Stomach (tissue), 9 donors: ENCODE measurements around the gene DCST2. TPM values are rescaled to one million over a fixed set of nuclear protein-coding genes. Genes with fewer than 3 reads are reported as not detected.

Experiments used
- DNase-seq, 2 donors: peaks; one replicate each; pipeline versions ENCODE4 v3.0.0 to v3.0.0-alpha.2; 2013 to 2019
- H3K27ac ChIP-seq, 5 donors: fragments of 200-600 bp in 4 of 5; sonication (generic) in 4 of 5; one replicate each; pipeline ENCODE4 v1.5.1; 2013 to 2019; ENCODE audit warnings: mild to moderate bottlenecking in 1 of 5, moderate library complexity in 1 of 5
- H3K27me3 ChIP-seq, 3 donors: fragments of 200-600 bp; sonication (generic); one replicate each; pipeline ENCODE4 v1.5.1; 2017 to 2019; ENCODE audit warnings: mixed run types in 1 of 3
- H3K36me3 ChIP-seq, 4 donors: fragments of 200-600 bp; sonication (generic); 1 replicate in 3 of 4; 2 replicates in 1 of 4; pipeline ENCODE4 v1.5.1; 2016 to 2019
- H3K4me1 ChIP-seq, 4 donors: fragments of 200-600 bp; sonication (generic); one replicate each; pipeline ENCODE4 v1.5.1; 2016 to 2019
- H3K4me3 ChIP-seq, 4 donors: fragments of 200-600 bp; sonication (generic) in 3 of 4; one replicate each; pipeline ENCODE4 v1.5.1; 2016 to 2019; ENCODE audit warnings: mild to moderate bottlenecking in 1 of 4
- H3K9me3 ChIP-seq, 4 donors: fragments of 200-600 bp; sonication (generic); one replicate each; pipeline ENCODE4 v1.5.1; 2016 to 2019
- EP300 ChIP-seq: sonication (generic); formaldehyde crosslinking; IDR thresholded peaks from one replicate; pipeline ENCODE4 v1.6.1; 2017; ENCODE audit warnings: antibody characterized with exemption
- POLR2A ChIP-seq, 4 donors: fragments of 450-650 bp; IDR thresholded peaks; one replicate each; pipeline ENCODE4 v1.6.1; 2016; ENCODE audit warnings: antibody characterized with exemption in 4 of 4, control low read depth in 2 of 4, mild to moderate bottlenecking in 1 of 4, moderate library complexity in 1 of 4
- POLR2AphosphoS5 ChIP-seq, 3 donors: sonication (generic); formaldehyde crosslinking; IDR thresholded peaks; one replicate each; pipeline ENCODE4 v1.6.1; 2016; ENCODE audit warnings: antibody characterized with exemption in 3 of 3
- WGBS, 5 donors: extraction: QIAGEN DNeasy Blood & Tissue Kit in 3 of 5; methylation state at CpG; one replicate each; pipeline versions ENCODE4 v1.1.5 to v1.1.7; 2013 to 2018; 5-methylcytosine and 5-hydroxymethylcytosine counted together
- intact Hi-C: fragments of 100-400 bp; cut with DNase I; formaldehyde crosslinking; loops from one replicate; pipeline ENCODE4 v1.15.1; 2023; ENCODE audit warnings: low total_unique reads
- polyA plus RNA-seq, 3 donors: library from polyadenylated mRNA; stranded (reverse); fragments of 200-250 nt; gene quantifications; one replicate each; pipeline ENCODE4 v1.2.3, GENCODE V29; 2013
- total RNA-seq, 5 donors: library from RNA; depleted of rRNA; stranded (reverse); fragments of >200 nt; gene quantifications; one replicate each; pipeline versions ENCODE4 v1.1.0 to v1.2.3, GENCODE V29; 2014 to 2016
- TF ChIP-seq, protein P1 (sequence below), 7 experiments: fragments of 450-650 bp in 4 of 7; fragments of 200-600 bp in 3 of 7; sonication (generic) in 3 of 7; IDR thresholded peaks; one replicate each; pipeline ENCODE4 v1.5.1; 2016 to 2019; ENCODE audit warnings: antibody characterized with exemption in 7 of 7, control low read depth in 2 of 7, mild to moderate bottlenecking in 1 of 7
- donor health status: healthy with polysubstance abuse.
- donor health status: Bipolar disorder and iron deficiency.
- donor health status: healthy.

Gene DCST2
- total and polyA plus RNA-seq, 8 donors, result 1.6 to 158 (median 6.4) TPM; not detected in 4

- DNase-seq, result no peak
- 26 to 44% (median 34%) methylated on average over 9 to 16 of the region's 16 CpGs for WGBS, 5 donors
- Histone ChIP-seq H3K4me1 (peaks cover 93 to 98% (median 95%) of the 10 kb centered on the region in 4 donors), H3K27ac (peak overlapping the region; percentile 96 to 100 (median 99)), H3K27me3 (no peaks in the 10 kb centered on the region), H3K4me3 (peak overlapping the region; percentile 19 to 47 (median 34)), H3K36me3 (peaks cover 0 to 20% (median 12%) of the 10 kb centered on the region in 4 donors), H3K9me3 (no peaks in the 10 kb centered on the region)
- intact Hi-C loops, result no loop called here
- TF ChIP-seq POLR2A (IDR thresholded peaks at IDR 0.05), result no peak
- TF ChIP-seq POLR2AphosphoS5 (IDR thresholded peaks at IDR 0.05), result no peak
- no peak for TF ChIP-seq EP300
- TF ChIP-seq, protein P1, sequence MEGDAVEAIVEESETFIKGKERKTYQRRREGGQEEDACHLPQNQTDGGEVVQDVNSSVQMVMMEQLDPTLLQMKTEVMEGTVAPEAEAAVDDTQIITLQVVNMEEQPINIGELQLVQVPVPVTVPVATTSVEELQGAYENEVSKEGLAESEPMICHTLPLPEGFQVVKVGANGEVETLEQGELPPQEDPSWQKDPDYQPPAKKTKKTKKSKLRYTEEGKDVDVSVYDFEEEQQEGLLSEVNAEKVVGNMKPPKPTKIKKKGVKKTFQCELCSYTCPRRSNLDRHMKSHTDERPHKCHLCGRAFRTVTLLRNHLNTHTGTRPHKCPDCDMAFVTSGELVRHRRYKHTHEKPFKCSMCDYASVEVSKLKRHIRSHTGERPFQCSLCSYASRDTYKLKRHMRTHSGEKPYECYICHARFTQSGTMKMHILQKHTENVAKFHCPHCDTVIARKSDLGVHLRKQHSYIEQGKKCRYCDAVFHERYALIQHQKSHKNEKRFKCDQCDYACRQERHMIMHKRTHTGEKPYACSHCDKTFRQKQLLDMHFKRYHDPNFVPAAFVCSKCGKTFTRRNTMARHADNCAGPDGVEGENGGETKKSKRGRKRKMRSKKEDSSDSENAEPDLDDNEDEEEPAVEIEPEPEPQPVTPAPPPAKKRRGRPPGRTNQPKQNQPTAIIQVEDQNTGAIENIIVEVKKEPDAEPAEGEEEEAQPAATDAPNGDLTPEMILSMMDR (IDR thresholded peaks at IDR 0.05), result no peak
These were observed 25.3 kb downstream of the DCST2 start for GRCh38 chr1:155008015-155008941.

GRCh38 chr1:155007251-155007828 lies 26.2 kb downstream of the DCST2 start:
- Histone ChIP-seq H3K27me3 (no peaks in the 10 kb centered on the region), H3K4me1 (peaks cover 84 to 88% (median 85%) of the 10 kb centered on the region in 4 donors), H3K27ac (peak overlapping the region; percentile 96 to 100 (median 99)), H3K36me3 (peaks cover 0 to 20% (median 10%) of the 10 kb centered on the region in 4 donors), H3K9me3 (no peaks in the 10 kb centered on the region), H3K4me3 (peak overlapping the region; percentile 19 to 47 (median 34))
- WGBS, 5 donors, result 28 to 42% (median 30%) methylated on average over 5 to 6 of the region's 6 CpGs
- intact Hi-C loops, result no loop called here
- DNase-seq, result peak; percentile 32 to 86
- TF ChIP-seq, protein P1 (IDR thresholded peaks at IDR 0.05), result no peak
- TF ChIP-seq EP300 (no peak), POLR2A (IDR thresholded peaks at IDR 0.05) (no peak), POLR2AphosphoS5 (IDR thresholded peaks at IDR 0.05) (peak in 2 of 3 donors; percentile 16 to 22)

DNA sequence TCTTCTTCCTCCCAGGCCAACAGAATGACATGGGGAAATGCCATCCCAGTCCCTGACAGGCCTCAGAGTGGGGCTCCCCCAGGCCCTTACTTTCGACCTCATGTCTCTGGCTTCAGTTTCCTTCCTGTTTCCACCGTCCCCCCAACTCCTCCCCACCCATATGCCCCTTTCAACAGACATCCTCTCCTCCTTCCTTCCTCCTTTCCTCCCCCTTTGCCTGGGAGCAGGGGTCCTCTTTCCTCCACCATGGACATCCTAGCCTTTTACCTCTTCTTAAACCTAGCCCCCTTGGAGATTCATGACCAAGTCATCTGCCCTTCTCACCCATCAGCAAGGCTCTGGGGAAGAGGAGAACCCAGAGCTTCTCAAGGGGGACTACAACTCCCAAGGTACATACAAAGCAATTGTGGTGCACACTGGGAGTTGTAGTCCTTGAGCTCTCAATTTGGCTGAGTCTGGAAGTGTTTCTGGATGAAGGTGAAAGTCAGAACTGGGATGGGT lies 26.9 kb downstream of the DCST2 start:
- peak in 1 of 2 donors; percentile 78 for DNase-seq
- peaks cover 0 to 18% (median 9%) of the 10 kb centered on the region in 4 donors for H3K36me3 ChIP-seq
- H3K27ac ChIP-seq, result peak overlapping the region; percentile 96 to 100 (median 99)
- no peaks in the 10 kb centered on the region for H3K27me3 ChIP-seq
- 28 to 40% (median 34%) methylated on average over 2 of the region's 2 CpGs for WGBS, 5 donors
- no peak for TF ChIP-seq POLR2AphosphoS5 (IDR thresholded peaks at IDR 0.05)
- TF ChIP-seq, protein P1 (IDR thresholded peaks at IDR 0.05), result no peak
- TF ChIP-seq POLR2A (IDR thresholded peaks at IDR 0.05), result no peak
- no peak for TF ChIP-seq EP300
- peaks cover 77 to 81% (median 79%) of the 10 kb centered on the region in 4 donors for H3K4me1 ChIP-seq
- no peaks in the 10 kb centered on the region for H3K9me3 ChIP-seq
- peak overlapping the region in 3 of 4 donors; percentile 19 to 90 (median 78) for H3K4me3 ChIP-seq
- intact Hi-C loops, result no loop called here
